ENCODE data around the gene ARHGAP23. TPM values are rescaled to one million over a fixed set of nuclear protein-coding genes. Genes with fewer than 3 reads are reported as not detected.

Gene ARHGAP23, protein sequence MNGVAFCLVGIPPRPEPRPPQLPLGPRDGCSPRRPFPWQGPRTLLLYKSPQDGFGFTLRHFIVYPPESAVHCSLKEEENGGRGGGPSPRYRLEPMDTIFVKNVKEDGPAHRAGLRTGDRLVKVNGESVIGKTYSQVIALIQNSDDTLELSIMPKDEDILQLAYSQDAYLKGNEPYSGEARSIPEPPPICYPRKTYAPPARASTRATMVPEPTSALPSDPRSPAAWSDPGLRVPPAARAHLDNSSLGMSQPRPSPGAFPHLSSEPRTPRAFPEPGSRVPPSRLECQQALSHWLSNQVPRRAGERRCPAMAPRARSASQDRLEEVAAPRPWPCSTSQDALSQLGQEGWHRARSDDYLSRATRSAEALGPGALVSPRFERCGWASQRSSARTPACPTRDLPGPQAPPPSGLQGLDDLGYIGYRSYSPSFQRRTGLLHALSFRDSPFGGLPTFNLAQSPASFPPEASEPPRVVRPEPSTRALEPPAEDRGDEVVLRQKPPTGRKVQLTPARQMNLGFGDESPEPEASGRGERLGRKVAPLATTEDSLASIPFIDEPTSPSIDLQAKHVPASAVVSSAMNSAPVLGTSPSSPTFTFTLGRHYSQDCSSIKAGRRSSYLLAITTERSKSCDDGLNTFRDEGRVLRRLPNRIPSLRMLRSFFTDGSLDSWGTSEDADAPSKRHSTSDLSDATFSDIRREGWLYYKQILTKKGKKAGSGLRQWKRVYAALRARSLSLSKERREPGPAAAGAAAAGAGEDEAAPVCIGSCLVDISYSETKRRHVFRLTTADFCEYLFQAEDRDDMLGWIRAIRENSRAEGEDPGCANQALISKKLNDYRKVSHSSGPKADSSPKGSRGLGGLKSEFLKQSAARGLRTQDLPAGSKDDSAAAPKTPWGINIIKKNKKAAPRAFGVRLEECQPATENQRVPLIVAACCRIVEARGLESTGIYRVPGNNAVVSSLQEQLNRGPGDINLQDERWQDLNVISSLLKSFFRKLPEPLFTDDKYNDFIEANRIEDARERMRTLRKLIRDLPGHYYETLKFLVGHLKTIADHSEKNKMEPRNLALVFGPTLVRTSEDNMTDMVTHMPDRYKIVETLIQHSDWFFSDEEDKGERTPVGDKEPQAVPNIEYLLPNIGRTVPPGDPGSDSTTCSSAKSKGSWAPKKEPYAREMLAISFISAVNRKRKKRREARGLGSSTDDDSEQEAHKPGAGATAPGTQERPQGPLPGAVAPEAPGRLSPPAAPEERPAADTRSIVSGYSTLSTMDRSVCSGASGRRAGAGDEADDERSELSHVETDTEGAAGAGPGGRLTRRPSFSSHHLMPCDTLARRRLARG (N-terminal part only)
- total RNA-seq = 59.1 and 62.4 TPM in 2 replicates

DNA sequence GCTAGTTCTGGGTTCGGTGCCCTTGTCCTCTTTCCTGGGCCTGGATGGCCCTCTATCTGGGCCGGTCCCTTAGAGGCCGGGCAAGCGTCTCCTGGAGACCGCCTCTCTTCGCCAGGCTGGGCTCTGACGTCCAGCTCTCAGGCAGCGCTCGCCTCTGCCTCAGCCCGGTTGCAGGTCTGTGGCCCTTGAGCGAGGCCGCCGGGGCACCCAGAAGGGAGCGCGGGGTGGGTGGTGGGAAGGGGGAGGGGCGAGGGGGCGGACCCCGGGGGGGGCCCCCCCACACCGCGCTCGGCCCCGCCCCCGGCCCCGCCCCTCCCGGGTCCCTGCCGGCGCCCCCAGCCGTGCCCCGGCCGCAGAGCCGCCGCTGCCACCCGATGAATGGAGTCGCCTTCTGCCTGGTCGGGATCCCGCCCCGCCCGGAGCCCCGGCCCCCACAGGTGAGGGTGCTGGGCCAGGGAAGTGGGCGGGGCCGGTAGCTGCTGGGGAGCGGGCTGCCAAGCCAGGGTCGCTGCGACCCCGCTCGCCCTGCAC, at the start of gene ARHGAP23:
ARHGAP23 (plus strand) TSS at position 353 of the 531 bp plus-strand sequence; CDS start at position 375, 22 bp downstream.

Other genes with a start within 250 kb of the ARHGAP23 start
- gene TBC1D3, start 235.9 kb upstream of the ARHGAP23 start, total RNA-seq = not detected in 2 replicates
- gene MRPL45, start 131.3 kb upstream of the ARHGAP23 start, total RNA-seq = 37.6 and 37.8 TPM in 2 replicates
- not detected in 2 replicates for gene GPR179, start 84.5 kb upstream of the ARHGAP23 start, total RNA-seq
- 8.1 and 10.3 TPM in 2 replicates for gene SOCS7, start 76.6 kb upstream of the ARHGAP23 start, total RNA-seq
- gene SRCIN1, start 177.5 kb downstream of the ARHGAP23 start, total RNA-seq = not detected in 2 replicates
- 0.58 and 0.71 TPM in 2 replicates for gene EPOP, start 246.5 kb downstream of the ARHGAP23 start, total RNA-seq